ENCODE measurements around the gene MCC.

DNA sequence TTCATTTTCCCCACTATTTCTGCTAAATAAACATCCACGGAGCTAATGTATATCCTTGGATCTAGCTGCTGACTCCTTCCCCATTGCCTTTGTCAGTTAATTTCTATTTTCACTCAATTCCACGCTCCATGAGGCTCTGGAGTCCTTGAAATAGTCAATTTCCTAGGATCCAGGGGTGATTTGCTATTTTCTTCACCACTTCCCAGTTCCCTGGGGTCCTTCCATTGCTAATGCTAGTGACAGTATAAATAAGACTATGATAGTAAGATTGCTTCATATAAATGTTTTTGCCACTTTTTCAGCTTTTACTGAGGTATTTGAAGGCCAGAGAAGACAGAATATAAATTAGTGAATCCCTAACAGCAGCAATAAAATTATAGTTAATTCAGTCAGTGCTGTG, 66.6 kb downstream of the MCC start:
- TF ChIP-seq, protein P1, sequence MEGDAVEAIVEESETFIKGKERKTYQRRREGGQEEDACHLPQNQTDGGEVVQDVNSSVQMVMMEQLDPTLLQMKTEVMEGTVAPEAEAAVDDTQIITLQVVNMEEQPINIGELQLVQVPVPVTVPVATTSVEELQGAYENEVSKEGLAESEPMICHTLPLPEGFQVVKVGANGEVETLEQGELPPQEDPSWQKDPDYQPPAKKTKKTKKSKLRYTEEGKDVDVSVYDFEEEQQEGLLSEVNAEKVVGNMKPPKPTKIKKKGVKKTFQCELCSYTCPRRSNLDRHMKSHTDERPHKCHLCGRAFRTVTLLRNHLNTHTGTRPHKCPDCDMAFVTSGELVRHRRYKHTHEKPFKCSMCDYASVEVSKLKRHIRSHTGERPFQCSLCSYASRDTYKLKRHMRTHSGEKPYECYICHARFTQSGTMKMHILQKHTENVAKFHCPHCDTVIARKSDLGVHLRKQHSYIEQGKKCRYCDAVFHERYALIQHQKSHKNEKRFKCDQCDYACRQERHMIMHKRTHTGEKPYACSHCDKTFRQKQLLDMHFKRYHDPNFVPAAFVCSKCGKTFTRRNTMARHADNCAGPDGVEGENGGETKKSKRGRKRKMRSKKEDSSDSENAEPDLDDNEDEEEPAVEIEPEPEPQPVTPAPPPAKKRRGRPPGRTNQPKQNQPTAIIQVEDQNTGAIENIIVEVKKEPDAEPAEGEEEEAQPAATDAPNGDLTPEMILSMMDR (IDR thresholded peaks at IDR 0.05): no peak
- no peak for TF ChIP-seq POLR2A (IDR thresholded peaks at IDR 0.05)

All from upper lobe of left lung (tissue), 4 donors.